ENCODE results near the gene GRID1.

Gene GRID1

GRCh38 chr10:86202226-86202735 lies 164.3 kb downstream of the GRID1 start:
- no peak for DNase-seq

- no peak for DNase-seq
Observed at GRCh38 chr10:86200867-86201266, 165.7 kb downstream of the GRID1 start.

- no peak for DNase-seq
Observed at GRCh38 chr10:86200269-86200668, 166.3 kb downstream of the GRID1 start.

- no peak for DNase-seq
Observed at GRCh38 chr10:86199041-86199440, 167.6 kb downstream of the GRID1 start.

GRCh38 chr10:86198271-86198670 lies 168.3 kb downstream of the GRID1 start:
- no peak for DNase-seq

- DNase-seq = no peak
Observed at GRCh38 chr10:86197166-86197790, 169.3 kb downstream of the GRID1 start.

- DNase-seq = no peak
Observed at GRCh38 chr10:86195521-86196157, 171.0 kb downstream of the GRID1 start.

- no peak for DNase-seq
Observed at GRCh38 chr10:86194684-86195083, 171.9 kb downstream of the GRID1 start.

GRCh38 chr10:86193841-86194240 lies 172.8 kb downstream of the GRID1 start:
- DNase-seq = no peak

- DNase-seq = no peak
Observed at GRCh38 chr10:86192691-86193090, 173.9 kb downstream of the GRID1 start.

GRCh38 chr10:86192147-86192546 lies 174.4 kb downstream of the GRID1 start:
- no peak for DNase-seq

- no peak for DNase-seq
Observed at GRCh38 chr10:86191686-86192085, 174.9 kb downstream of the GRID1 start.

- DNase-seq = no peak
Observed at GRCh38 chr10:86191166-86191565, 175.4 kb downstream of the GRID1 start.

GRCh38 chr10:86190291-86190690 lies 176.3 kb downstream of the GRID1 start:
- DNase-seq = no peak

GRCh38 chr10:86189891-86190290 lies 176.7 kb downstream of the GRID1 start:
- no peak for DNase-seq

GRCh38 chr10:86188796-86189558 lies 177.6 kb downstream of the GRID1 start:
- no peak for DNase-seq

- DNase-seq = no peak
Observed at GRCh38 chr10:86188326-86188725, 178.3 kb downstream of the GRID1 start.

- DNase-seq = no peak
Observed at GRCh38 chr10:86187499-86188239, 178.9 kb downstream of the GRID1 start.

GRCh38 chr10:86186633-86187032 lies 180.0 kb downstream of the GRID1 start:
- no peak for DNase-seq

GRCh38 chr10:86182595-86182994 lies 184.0 kb downstream of the GRID1 start:
- no peak for DNase-seq

GRCh38 chr10:86182150-86182549 lies 184.4 kb downstream of the GRID1 start:
- DNase-seq = no peak

GRCh38 chr10:86180861-86181260 lies 185.7 kb downstream of the GRID1 start:
- DNase-seq = no peak

GRCh38 chr10:86179961-86180360 lies 186.6 kb downstream of the GRID1 start:
- DNase-seq = no peak
